ENCODE data around the gene HHATL.

Gene HHATL

GRCh38 chr3:42651248-42652091, 51.1 kb downstream of the HHATL start:
- H3K27ac ChIP-seq (ENCODE audit: low read length, poor library complexity, severe bottlenecking): peak overlapping the region; percentile 91
- no peaks in the 10 kb centered on the region for H3K27me3 ChIP-seq (ENCODE audit: control insufficient read depth in 1 of 2, insufficient read depth in 1 of 2, low read length in 2 of 2)
- H2BK120ac ChIP-seq (ENCODE audit: low read depth, low read length): no peak overlapping the region
- peak overlapping the region in 1 of 2 experiments; percentile 90 for H3K4me3 ChIP-seq (ENCODE audit: insufficient read depth in 1 of 2, low read depth in 1 of 2, low read length in 2 of 2)
- H3K18ac ChIP-seq (ENCODE audit: low read depth in 1 of 2, low read length in 2 of 2): peak overlapping the region in 1 of 2 experiments; percentile 61
- H2AFZ ChIP-seq (ENCODE audit: low read depth, low read length): no peak overlapping the region
- H2BK5ac ChIP-seq (ENCODE audit: low read depth, low read length, poor library complexity, severe bottlenecking): no peak overlapping the region
- H3K23ac ChIP-seq (ENCODE audit: low read length in 2 of 2): peak overlapping the region in 1 of 2 experiments; percentile 57
- peak overlapping the region; percentile 44 for H3K4me2 ChIP-seq (ENCODE audit: low read length, poor library complexity, severe bottlenecking)
- DNase-seq: peak; percentile 63
- H4K91ac ChIP-seq (ENCODE audit: low read length): no peak overlapping the region
- H3K4me1 ChIP-seq (ENCODE audit: control insufficient read depth, insufficient read depth, low read depth, low read length): peaks cover 55% of the 10 kb centered on the region
- peak overlapping the region; percentile 22 for H4K8ac ChIP-seq (ENCODE audit: low read length)
- peak overlapping the region; percentile 28 for H2AK5ac ChIP-seq (ENCODE audit: low read length, severe bottlenecking)
- peaks cover 22% of the 10 kb centered on the region for H3K79me1 ChIP-seq (replicated peaks; ENCODE audit: low read length, poor library complexity, severe bottlenecking)
- no peak overlapping the region for H3K14ac ChIP-seq (ENCODE audit: low read length in 2 of 2)
- 59% methylated on average over 9 of the region's 9 CpGs for WGBS
- no peak overlapping the region for H2BK15ac ChIP-seq (ENCODE audit: low read depth, poor library complexity, severe bottlenecking)
- peaks cover 13 to 48% of the 10 kb centered on the region in 2 experiments for H3K36me3 ChIP-seq (ENCODE audit: control insufficient read depth in 1 of 2, insufficient read depth in 2 of 2, low read depth in 1 of 2, low read length in 2 of 2)
- H3K9ac ChIP-seq (ENCODE audit: low read length): peak overlapping the region; percentile 92
- peak overlapping the region in 1 of 2 experiments; percentile 1 for H2BK12ac ChIP-seq (ENCODE audit: low read length in 2 of 2)
- no peaks in the 10 kb centered on the region for H3K9me3 ChIP-seq (ENCODE audit: control insufficient read depth, low read length)
- H3K4ac ChIP-seq (ENCODE audit: low read depth in 1 of 2, low read length in 2 of 2): no peak overlapping the region

- H2AK5ac ChIP-seq (ENCODE audit: low read length, severe bottlenecking): peak overlapping the region; percentile 55
- peaks cover 40% of the 10 kb centered on the region for H3K4me1 ChIP-seq (ENCODE audit: control insufficient read depth, insufficient read depth, low read depth, low read length)
- H2AFZ ChIP-seq (ENCODE audit: low read depth, low read length): no peak overlapping the region
- H3K14ac ChIP-seq (ENCODE audit: low read length in 2 of 2): no peak overlapping the region
- H3K23ac ChIP-seq (ENCODE audit: low read length in 2 of 2): no peak overlapping the region
- H3K27me3 ChIP-seq (ENCODE audit: control insufficient read depth in 1 of 2, insufficient read depth in 1 of 2, low read length in 2 of 2): no peaks in the 10 kb centered on the region
- no peak overlapping the region for H3K18ac ChIP-seq (ENCODE audit: low read depth in 1 of 2, low read length in 2 of 2)
- no peak overlapping the region for H3K4me2 ChIP-seq (ENCODE audit: low read length, poor library complexity, severe bottlenecking)
- DNase-seq: no peak
- no peak overlapping the region for H3K9ac ChIP-seq (ENCODE audit: low read length)
- no peak overlapping the region for H2BK120ac ChIP-seq (ENCODE audit: low read depth, low read length)
- peaks cover 21% of the 10 kb centered on the region for H3K79me1 ChIP-seq (replicated peaks; ENCODE audit: low read length, poor library complexity, severe bottlenecking)
- peaks cover 20 to 65% of the 10 kb centered on the region in 2 experiments for H3K36me3 ChIP-seq (ENCODE audit: control insufficient read depth in 1 of 2, insufficient read depth in 2 of 2, low read depth in 1 of 2, low read length in 2 of 2)
- H3K9me3 ChIP-seq (ENCODE audit: control insufficient read depth, low read length): no peaks in the 10 kb centered on the region
- H3K4me3 ChIP-seq (ENCODE audit: insufficient read depth in 1 of 2, low read depth in 1 of 2, low read length in 2 of 2): no peak overlapping the region
- no peak overlapping the region for H2BK12ac ChIP-seq (ENCODE audit: low read length in 2 of 2)
- no peak overlapping the region for H2BK5ac ChIP-seq (ENCODE audit: low read depth, low read length, poor library complexity, severe bottlenecking)
- H4K8ac ChIP-seq (ENCODE audit: low read length): no peak overlapping the region
- no peak overlapping the region for H4K91ac ChIP-seq (ENCODE audit: low read length)
- WGBS: 94% methylated on average over 4 of the region's 4 CpGs
- no peak overlapping the region for H3K27ac ChIP-seq (ENCODE audit: low read length, poor library complexity, severe bottlenecking)
- H3K4ac ChIP-seq (ENCODE audit: low read depth in 1 of 2, low read length in 2 of 2): no peak overlapping the region
- no peak overlapping the region for H2BK15ac ChIP-seq (ENCODE audit: low read depth, poor library complexity, severe bottlenecking)
Observed at GRCh38 chr3:42649783-42650182, 52.8 kb downstream of the HHATL start.

GRCh38 chr3:42649006-42649405, 53.6 kb downstream of the HHATL start:
- no peak overlapping the region for H3K23ac ChIP-seq (ENCODE audit: low read length in 2 of 2)
- H2BK5ac ChIP-seq (ENCODE audit: low read depth, low read length, poor library complexity, severe bottlenecking): no peak overlapping the region
- no peak overlapping the region for H3K4me3 ChIP-seq (ENCODE audit: insufficient read depth in 1 of 2, low read depth in 1 of 2, low read length in 2 of 2)
- H2BK15ac ChIP-seq (ENCODE audit: low read depth, poor library complexity, severe bottlenecking): no peak overlapping the region
- DNase-seq: no peak
- no peak overlapping the region for H3K14ac ChIP-seq (ENCODE audit: low read length in 2 of 2)
- no peak overlapping the region for H3K4me2 ChIP-seq (ENCODE audit: low read length, poor library complexity, severe bottlenecking)
- H3K27ac ChIP-seq (ENCODE audit: low read length, poor library complexity, severe bottlenecking): peak overlapping the region; percentile 11
- peaks cover 40% of the 10 kb centered on the region for H3K4me1 ChIP-seq (ENCODE audit: control insufficient read depth, insufficient read depth, low read depth, low read length)
- no peak overlapping the region for H2AK5ac ChIP-seq (ENCODE audit: low read length, severe bottlenecking)
- H3K18ac ChIP-seq (ENCODE audit: low read depth in 1 of 2, low read length in 2 of 2): no peak overlapping the region
- no peaks in the 10 kb centered on the region for H3K27me3 ChIP-seq (ENCODE audit: control insufficient read depth in 1 of 2, insufficient read depth in 1 of 2, low read length in 2 of 2)
- peaks cover 26% of the 10 kb centered on the region for H3K79me1 ChIP-seq (replicated peaks; ENCODE audit: low read length, poor library complexity, severe bottlenecking)
- H2BK12ac ChIP-seq (ENCODE audit: low read length in 2 of 2): no peak overlapping the region
- no CpG with 5 or more reads among the region's 2 CpGs for WGBS
- no peak overlapping the region for H4K8ac ChIP-seq (ENCODE audit: low read length)
- no peak overlapping the region for H4K91ac ChIP-seq (ENCODE audit: low read length)
- H2BK120ac ChIP-seq (ENCODE audit: low read depth, low read length): no peak overlapping the region
- peaks cover 24 to 73% of the 10 kb centered on the region in 2 experiments for H3K36me3 ChIP-seq (ENCODE audit: control insufficient read depth in 1 of 2, insufficient read depth in 2 of 2, low read depth in 1 of 2, low read length in 2 of 2)
- H2AFZ ChIP-seq (ENCODE audit: low read depth, low read length): no peak overlapping the region
- H3K9ac ChIP-seq (ENCODE audit: low read length): no peak overlapping the region
- H3K4ac ChIP-seq (ENCODE audit: low read depth in 1 of 2, low read length in 2 of 2): no peak overlapping the region
- H3K9me3 ChIP-seq (ENCODE audit: control insufficient read depth, low read length): no peaks in the 10 kb centered on the region

- Histone ChIP-seq H3K9me3 (ENCODE audit: control insufficient read depth, low read length) (no peaks in the 10 kb centered on the region), H3K9ac (ENCODE audit: low read length) (peak overlapping the region; percentile 4), H3K4me1 (ENCODE audit: control insufficient read depth, insufficient read depth, low read depth, low read length) (peaks cover 34% of the 10 kb centered on the region), H3K14ac (ENCODE audit: low read length in 2 of 2) (no peak overlapping the region), H2BK5ac (ENCODE audit: low read depth, low read length, poor library complexity, severe bottlenecking) (no peak overlapping the region), H3K4me3 (ENCODE audit: insufficient read depth in 1 of 2, low read depth in 1 of 2, low read length in 2 of 2) (no peak overlapping the region), H3K27ac (ENCODE audit: low read length, poor library complexity, severe bottlenecking) (peak overlapping the region; percentile 31), H4K91ac (ENCODE audit: low read length) (no peak overlapping the region), H2AFZ (ENCODE audit: low read depth, low read length) (no peak overlapping the region), H3K23ac (ENCODE audit: low read length in 2 of 2) (no peak overlapping the region), H2BK120ac (ENCODE audit: low read depth, low read length) (no peak overlapping the region), H3K79me1 (replicated peaks; ENCODE audit: low read length, poor library complexity, severe bottlenecking) (peaks cover 29% of the 10 kb centered on the region), H4K8ac (ENCODE audit: low read length) (no peak overlapping the region), H3K4ac (ENCODE audit: low read depth in 1 of 2, low read length in 2 of 2) (no peak overlapping the region), H2AK5ac (ENCODE audit: low read length, severe bottlenecking) (no peak overlapping the region), H3K36me3 (ENCODE audit: control insufficient read depth in 1 of 2, insufficient read depth in 2 of 2, low read depth in 1 of 2, low read length in 2 of 2) (peaks cover 28 to 83% of the 10 kb centered on the region in 2 experiments), H3K27me3 (ENCODE audit: control insufficient read depth in 1 of 2, insufficient read depth in 1 of 2, low read length in 2 of 2) (no peaks in the 10 kb centered on the region), H3K4me2 (ENCODE audit: low read length, poor library complexity, severe bottlenecking) (no peak overlapping the region), H2BK15ac (ENCODE audit: low read depth, poor library complexity, severe bottlenecking) (no peak overlapping the region), H2BK12ac (ENCODE audit: low read length in 2 of 2) (no peak overlapping the region), H3K18ac (ENCODE audit: low read depth in 1 of 2, low read length in 2 of 2) (no peak overlapping the region)
- DNase-seq: no peak
- 99% methylated on average over 5 of the region's 5 CpGs for WGBS
Observed at GRCh38 chr3:42647821-42648459, 54.7 kb downstream of the HHATL start.
